ENCODE results near the gene SPG11. TPM values are rescaled to one million over a fixed set of nuclear protein-coding genes. Genes with fewer than 3 reads are reported as not detected.

Gene SPG11
- total and polyA plus RNA-seq, 9 of the 15 experiments (the other 6 are each of a cell fraction or from before 2014, with no cell fraction given) = 23.3 to 71.2 (median 45.6) TPM

DNA sequence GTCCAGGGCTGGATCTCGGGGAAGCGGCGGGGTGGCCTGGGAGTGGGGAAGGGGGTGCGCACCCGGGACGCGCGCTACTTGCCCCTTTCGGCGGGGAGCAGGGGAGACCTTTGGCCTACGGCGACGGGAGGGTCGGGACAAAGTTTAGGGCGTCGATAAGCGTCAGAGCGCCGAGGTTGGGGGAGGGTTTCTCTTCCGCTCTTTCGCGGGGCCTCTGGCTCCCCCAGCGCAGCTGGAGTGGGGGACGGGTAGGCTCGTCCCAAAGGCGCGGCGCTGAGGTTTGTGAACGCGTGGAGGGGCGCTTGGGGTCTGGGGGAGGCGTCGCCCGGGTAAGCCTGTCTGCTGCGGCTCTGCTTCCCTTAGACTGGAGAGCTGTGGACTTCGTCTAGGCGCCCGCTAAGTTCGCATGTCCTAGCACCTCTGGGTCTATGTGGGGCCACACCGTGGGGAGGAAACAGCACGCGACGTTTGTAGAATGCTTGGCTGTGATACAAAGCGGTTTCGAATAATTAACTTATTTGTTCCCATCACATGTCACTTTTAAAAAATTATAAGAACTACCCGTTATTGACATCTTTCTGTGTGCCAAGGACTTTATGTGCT lies 48.4 kb upstream of the SPG11 start (continued):
- TF ChIP-seq, protein P1, sequence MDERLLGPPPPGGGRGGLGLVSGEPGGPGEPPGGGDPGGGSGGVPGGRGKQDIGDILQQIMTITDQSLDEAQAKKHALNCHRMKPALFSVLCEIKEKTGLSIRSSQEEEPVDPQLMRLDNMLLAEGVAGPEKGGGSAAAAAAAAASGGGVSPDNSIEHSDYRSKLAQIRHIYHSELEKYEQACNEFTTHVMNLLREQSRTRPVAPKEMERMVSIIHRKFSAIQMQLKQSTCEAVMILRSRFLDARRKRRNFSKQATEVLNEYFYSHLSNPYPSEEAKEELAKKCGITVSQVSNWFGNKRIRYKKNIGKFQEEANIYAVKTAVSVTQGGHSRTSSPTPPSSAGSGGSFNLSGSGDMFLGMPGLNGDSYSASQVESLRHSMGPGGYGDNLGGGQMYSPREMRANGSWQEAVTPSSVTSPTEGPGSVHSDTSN (CRISPR knock-in tag; IDR thresholded peaks at IDR 0.05; ENCODE audit: low read depth) = no peak
- TF ChIP-seq, protein P1 (tag; conservative IDR thresholded peaks at IDR 0.05; ENCODE audit: low read depth) = no peak
- TF ChIP-seq TBP (optimal IDR thresholded peaks at IDR 0.05; ENCODE audit: low read depth, low read length) = no peak
- TF ChIP-seq ARHGAP35 (IDR thresholded peaks at IDR 0.05; ENCODE audit: partially characterized antibody) = no peak
- TF ChIP-seq ZNF253 (CRISPR knock-in tag; conservative IDR thresholded peaks at IDR 0.05) = no peak
- TF ChIP-seq TRIM25 (IDR thresholded peaks at IDR 0.05; ENCODE audit: borderline replicate concordance) = no peak
- no peak for TF ChIP-seq NR2F6 (CRISPR knock-in tag; IDR thresholded peaks at IDR 0.05)
- no peak for TF ChIP-seq MTF1 (CRISPR knock-in tag; IDR thresholded peaks at IDR 0.05; ENCODE audit: borderline replicate concordance)
- no peak for TF ChIP-seq RBM17 (IDR thresholded peaks at IDR 0.05; ENCODE audit: borderline replicate concordance, low read depth, low read length)
- no peak for TF ChIP-seq RUNX1 (IDR thresholded peaks at IDR 0.05; ENCODE audit: low read depth)
- TF ChIP-seq ETV1 (tag; conservative IDR thresholded peaks at IDR 0.05; ENCODE audit: low read depth) = peak; percentile 62
- no peak for TF ChIP-seq ZNF134 (CRISPR knock-in tag; conservative IDR thresholded peaks at IDR 0.05)
- TF ChIP-seq ZFX (CRISPR knock-in tag; IDR thresholded peaks at IDR 0.05) = peak; percentile 63
- TF ChIP-seq ELF1 (tag; IDR thresholded peaks at IDR 0.05) = no peak
- TF ChIP-seq ZNF511 (CRISPR knock-in tag; IDR thresholded peaks at IDR 0.05) = no peak; the same call in 1 of the 2 replicates
- no peak for TF ChIP-seq YY1 (IDR thresholded peaks at IDR 0.05; ENCODE audit: borderline replicate concordance in 1 of 3, control insufficient read depth in 1 of 3, extremely low read depth in 1 of 3, insufficient read depth in 3 of 3, insufficient read length in 1 of 3, insufficient replicate concordance in 2 of 3, low read depth in 1 of 3, low read length in 2 of 3)
- TF ChIP-seq, protein P2, sequence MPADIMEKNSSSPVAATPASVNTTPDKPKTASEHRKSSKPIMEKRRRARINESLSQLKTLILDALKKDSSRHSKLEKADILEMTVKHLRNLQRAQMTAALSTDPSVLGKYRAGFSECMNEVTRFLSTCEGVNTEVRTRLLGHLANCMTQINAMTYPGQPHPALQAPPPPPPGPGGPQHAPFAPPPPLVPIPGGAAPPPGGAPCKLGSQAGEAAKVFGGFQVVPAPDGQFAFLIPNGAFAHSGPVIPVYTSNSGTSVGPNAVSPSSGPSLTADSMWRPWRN (IDR thresholded peaks at IDR 0.05; ENCODE audit: low read depth) = no peak
- TF ChIP-seq FUS (optimal IDR thresholded peaks at IDR 0.05; ENCODE audit: low read depth, low read length) = no peak
- TF ChIP-seq, protein P3, sequence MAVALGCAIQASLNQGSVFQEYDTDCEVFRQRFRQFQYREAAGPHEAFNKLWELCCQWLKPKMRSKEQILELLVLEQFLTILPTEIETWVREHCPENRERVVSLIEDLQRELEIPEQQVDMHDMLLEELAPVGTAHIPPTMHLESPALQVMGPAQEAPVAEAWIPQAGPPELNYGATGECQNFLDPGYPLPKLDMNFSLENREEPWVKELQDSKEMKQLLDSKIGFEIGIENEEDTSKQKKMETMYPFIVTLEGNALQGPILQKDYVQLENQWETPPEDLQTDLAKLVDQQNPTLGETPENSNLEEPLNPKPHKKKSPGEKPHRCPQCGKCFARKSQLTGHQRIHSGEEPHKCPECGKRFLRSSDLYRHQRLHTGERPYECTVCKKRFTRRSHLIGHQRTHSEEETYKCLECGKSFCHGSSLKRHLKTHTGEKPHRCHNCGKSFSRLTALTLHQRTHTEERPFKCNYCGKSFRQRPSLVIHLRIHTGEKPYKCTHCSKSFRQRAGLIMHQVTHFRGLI (CRISPR knock-in tag; IDR thresholded peaks at IDR 0.05) = no peak
- TF ChIP-seq SUPT5H (IDR thresholded peaks at IDR 0.05) = peak; percentile 15; the same call in 1 of the 2 replicates
- TF ChIP-seq STAT5B (CRISPR knock-in tag; IDR thresholded peaks at IDR 0.05) = no peak
- TF ChIP-seq RNF2 (IDR thresholded peaks at IDR 0.05) = no peak; the same call in 1 of the 2 replicates

All from K562 (cell line).